Left lung (tissue), 10 donors: ENCODE measurements around the gene NBAS. TPM values are rescaled to one million over a fixed set of nuclear protein-coding genes. Genes with fewer than 3 reads are reported as not detected.
"Not testable (repeated sequence)": the region's sequence is repeated elsewhere in the genome, so short reads cannot be mapped to it uniquely, and the experiment has no call there.

Experiments
- ATAC-seq: fragments of 200-7000 bp; cut with Tn5 transposase; one replicate; pipeline ENCODE4 v1.9.1; 2020; ENCODE audit warnings: moderate library complexity
- DNase-seq, 4 donors: peaks; one replicate each; pipeline ENCODE4 v3.0.0-alpha.2; 2013 to 2020
- H3K27ac ChIP-seq, 2 donors: fragments of 200-600 bp; sonication (generic) in 1 of 2; one replicate each; pipeline versions ENCODE4 v1.5.0 to v1.8.0; 2020 to 2021
- H3K27me3 ChIP-seq, 2 donors: fragments of 200-600 bp; sonication (generic) in 1 of 2; one replicate each; pipeline versions ENCODE4 v1.5.0 to v1.8.0; 2020 to 2021
- H3K36me3 ChIP-seq, 2 donors: fragments of 200-600 bp; sonication (generic) in 1 of 2; one replicate each; pipeline versions ENCODE4 v1.5.0 to v1.8.0; 2020 to 2021
- H3K4me1 ChIP-seq, 2 donors: fragments of 200-600 bp; one replicate each; pipeline ENCODE4 v1.8.0; 2021
- H3K4me3 ChIP-seq, 2 donors: fragments of 200-600 bp; sonication (generic) in 1 of 2; one replicate each; pipeline versions ENCODE4 v1.5.0 to v1.8.0; 2020 to 2021; ENCODE audit warnings: mild to moderate bottlenecking in 1 of 2
- H3K9me3 ChIP-seq, 2 donors: fragments of 200-600 bp; sonication (generic) in 1 of 2; one replicate each; pipeline versions ENCODE4 v1.5.0 to v1.8.0; 2020 to 2021
- intact Hi-C, 2 donors: fragments of 100-400 bp; cut with DNase I; formaldehyde crosslinking; loops; one replicate each; pipeline versions ENCODE4 v1.11.2 to v1.14.2; 2022
- polyA plus RNA-seq, 6 donors: library from polyadenylated mRNA; unstranded; fragments of 120-200 nt; gene quantifications; one replicate each; pipeline ENCODE4 v1.2.1, GENCODE V29; 2013; ENCODE audit not compliant: insufficient read length in 6 of 6
- total RNA-seq, 2 donors: library from RNA; stranded (reverse); fragmentation: NEBNext Ultra II Directional; extraction: Animal tissue kit (Norgen Biotek cat#: 25700); gene quantifications; one replicate each; pipeline ENCODE4 v1.2.1, GENCODE V29; 2021
- TF ChIP-seq, protein P1 (sequence below), 2 donors: fragments of 200-600 bp; sonication (generic) in 1 of 2; IDR thresholded peaks; one replicate each; pipeline versions ENCODE4 v1.5.0 to v1.8.0; 2021; ENCODE audit warnings: antibody characterized with exemption in 2 of 2
- donor health status: DM: no; HTN: yes; CAD: no.
- donor health status: DM: no; HTN: no; CAD: no.

Gene NBAS
- total and polyA plus RNA-seq, 8 donors, result 36.6 to 57.4 (median 46.3) TPM

DNA sequence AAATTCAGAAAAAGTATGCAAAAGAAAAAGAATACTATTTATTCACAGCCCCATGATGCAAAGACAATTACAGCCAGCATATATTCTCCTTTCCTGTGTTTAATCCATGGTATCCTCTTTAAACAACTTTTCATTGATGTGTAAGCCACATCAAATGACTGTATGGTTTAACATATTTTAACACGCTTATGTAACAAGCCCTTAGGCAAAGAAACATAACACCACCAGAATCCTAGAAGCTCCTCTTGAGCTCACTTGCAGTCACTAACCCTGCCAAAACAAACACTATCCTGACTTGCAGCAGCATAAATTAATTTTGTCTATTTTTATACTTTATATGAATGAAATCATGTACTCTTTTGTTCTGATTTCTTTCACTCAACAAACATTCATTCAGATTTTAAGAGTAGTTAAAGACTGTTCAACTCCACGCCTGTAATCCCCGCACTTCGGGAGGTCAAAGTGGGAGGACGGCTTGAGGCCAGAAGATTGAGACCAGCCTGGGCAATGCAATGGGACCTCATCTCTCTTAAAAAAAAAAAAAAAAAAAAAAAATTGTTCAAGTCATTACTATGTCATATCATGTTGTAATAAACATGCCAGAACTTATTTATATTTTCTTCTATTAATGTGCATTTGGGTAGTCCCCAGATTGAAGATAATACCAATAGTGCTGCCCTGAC, 226.3 kb downstream of the NBAS start:
- Histone ChIP-seq H3K27me3 (no peaks in the 10 kb centered on the region), H3K27ac (no peak overlapping the region), H3K4me1 (no peaks in the 10 kb centered on the region), H3K36me3 (peaks cover 0 to 10% of the 10 kb centered on the region in 2 donors), H3K4me3 (no peak overlapping the region), H3K9me3 (no peaks in the 10 kb centered on the region)
- ATAC-seq (peak; percentile 95), DNase-seq (peak in 1 of 4 donors; percentile 41)
- TF ChIP-seq, protein P1, sequence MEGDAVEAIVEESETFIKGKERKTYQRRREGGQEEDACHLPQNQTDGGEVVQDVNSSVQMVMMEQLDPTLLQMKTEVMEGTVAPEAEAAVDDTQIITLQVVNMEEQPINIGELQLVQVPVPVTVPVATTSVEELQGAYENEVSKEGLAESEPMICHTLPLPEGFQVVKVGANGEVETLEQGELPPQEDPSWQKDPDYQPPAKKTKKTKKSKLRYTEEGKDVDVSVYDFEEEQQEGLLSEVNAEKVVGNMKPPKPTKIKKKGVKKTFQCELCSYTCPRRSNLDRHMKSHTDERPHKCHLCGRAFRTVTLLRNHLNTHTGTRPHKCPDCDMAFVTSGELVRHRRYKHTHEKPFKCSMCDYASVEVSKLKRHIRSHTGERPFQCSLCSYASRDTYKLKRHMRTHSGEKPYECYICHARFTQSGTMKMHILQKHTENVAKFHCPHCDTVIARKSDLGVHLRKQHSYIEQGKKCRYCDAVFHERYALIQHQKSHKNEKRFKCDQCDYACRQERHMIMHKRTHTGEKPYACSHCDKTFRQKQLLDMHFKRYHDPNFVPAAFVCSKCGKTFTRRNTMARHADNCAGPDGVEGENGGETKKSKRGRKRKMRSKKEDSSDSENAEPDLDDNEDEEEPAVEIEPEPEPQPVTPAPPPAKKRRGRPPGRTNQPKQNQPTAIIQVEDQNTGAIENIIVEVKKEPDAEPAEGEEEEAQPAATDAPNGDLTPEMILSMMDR (IDR thresholded peaks at IDR 0.05), result no peak
- intact Hi-C loops, result no loop called here

DNA sequence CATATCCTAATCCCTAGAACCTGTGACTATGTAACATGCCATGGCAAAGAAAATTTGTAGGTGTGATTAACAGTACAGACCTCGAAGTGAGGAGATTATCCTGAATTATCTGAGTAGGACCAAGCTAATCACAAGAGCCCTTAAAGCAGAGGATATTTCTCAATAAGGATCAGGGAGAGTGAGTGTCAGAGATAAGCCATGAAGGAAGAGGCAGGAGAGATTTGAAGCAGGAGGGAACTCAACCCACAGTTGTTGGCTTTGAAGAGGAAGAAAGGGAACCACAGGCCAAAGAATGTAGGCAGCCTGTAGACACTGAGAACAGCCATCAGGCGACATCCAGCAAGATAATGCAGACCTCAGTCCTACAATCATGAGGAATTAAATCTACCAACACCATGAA, 229.3 kb downstream of the NBAS start:
- intact Hi-C loops, result no loop called here
- Histone ChIP-seq H3K36me3 (peaks cover 0 to 33% of the 10 kb centered on the region in 2 donors), H3K27ac (no peak overlapping the region), H3K9me3 (no peaks in the 10 kb centered on the region), H3K4me1 (no peaks in the 10 kb centered on the region), H3K27me3 (no peaks in the 10 kb centered on the region), H3K4me3 (no peak overlapping the region)
- ATAC-seq (no peak), DNase-seq (no peak)
- TF ChIP-seq, protein P1 (IDR thresholded peaks at IDR 0.05), result no peak

DNA sequence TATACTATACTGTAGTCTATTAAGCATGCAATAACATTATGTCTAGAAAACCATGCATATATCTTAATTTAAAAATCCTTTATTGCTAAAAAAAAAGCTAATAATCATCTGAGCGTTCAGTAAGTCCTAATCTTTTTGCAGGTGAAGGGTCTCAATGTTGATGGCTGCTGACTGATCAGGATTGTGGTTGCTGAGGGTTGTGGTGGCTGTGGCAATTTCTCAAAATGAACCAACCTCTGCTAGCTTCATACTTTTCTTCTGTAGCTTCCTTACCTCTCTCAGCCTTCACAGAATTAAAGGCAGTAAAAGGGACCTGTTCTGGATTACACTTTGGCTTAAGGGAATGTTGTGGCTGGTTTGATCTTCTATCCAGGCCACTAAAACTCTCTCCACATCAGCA, 235.8 kb downstream of the NBAS start:
- Histone ChIP-seq H3K4me1 (no peaks in the 10 kb centered on the region), H3K4me3 (no peak overlapping the region), H3K27me3 (no peaks in the 10 kb centered on the region), H3K36me3 (peaks cover 0 to 37% of the 10 kb centered on the region in 2 donors), H3K27ac (no peak overlapping the region), H3K9me3 (peaks cover 0 to 8% of the 10 kb centered on the region in 2 donors)
- intact Hi-C loops, result no loop called here
- TF ChIP-seq, protein P1 (IDR thresholded peaks at IDR 0.05), result no peak
- DNase-seq, result no peak
- ATAC-seq, result peak; percentile 27

DNA sequence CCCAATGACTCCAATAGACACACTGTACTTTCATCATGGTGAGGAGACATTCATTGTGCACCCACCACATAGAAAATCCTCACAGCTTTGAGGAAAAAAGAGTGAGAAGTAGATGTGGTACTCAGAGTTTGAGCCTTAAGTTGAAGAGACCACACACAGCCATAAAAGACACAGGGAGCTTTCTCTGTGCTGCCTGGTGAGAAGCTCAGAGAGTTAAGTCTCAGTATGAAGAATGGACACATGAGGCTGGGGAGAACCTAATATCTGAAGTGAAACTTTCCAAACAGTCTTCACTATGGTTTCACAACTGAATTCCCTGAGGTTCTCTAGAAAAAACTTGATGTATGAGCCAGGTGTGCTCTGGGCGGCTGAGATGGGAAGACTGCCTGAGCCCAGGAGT, 237.9 kb downstream of the NBAS start:
- no peak overlapping the region for H3K4me3 ChIP-seq
- H3K36me3 ChIP-seq, result peaks cover 0 to 18% of the 10 kb centered on the region in 2 donors
- peaks cover 0 to 19% of the 10 kb centered on the region in 2 donors for H3K9me3 ChIP-seq
- ATAC-seq (no peak), DNase-seq (no peak)
- H3K27ac ChIP-seq, result no peak overlapping the region
- H3K27me3 ChIP-seq, result no peaks in the 10 kb centered on the region
- intact Hi-C loops, result no loop called here
- H3K4me1 ChIP-seq, result no peaks in the 10 kb centered on the region
- TF ChIP-seq, protein P1 (IDR thresholded peaks at IDR 0.05), result no peak

DNA sequence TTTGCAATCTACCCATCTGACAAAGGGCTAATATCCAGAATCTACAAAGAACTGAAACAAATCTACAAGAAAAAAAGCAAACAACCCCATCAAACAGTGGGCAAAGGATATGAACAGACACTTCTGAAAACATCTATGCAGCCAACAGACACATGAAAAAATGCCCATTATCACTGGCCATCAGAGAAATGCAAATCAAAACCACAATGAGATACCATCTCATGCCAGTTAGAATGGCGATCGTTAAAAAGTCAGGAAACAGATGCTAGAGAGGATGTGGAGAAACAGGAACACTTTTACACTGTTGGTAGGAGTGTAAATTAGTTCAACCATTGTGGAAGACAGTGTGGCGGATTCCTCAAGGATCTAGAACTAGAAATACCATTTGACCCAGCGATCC, 239.7 kb downstream of the NBAS start:
- H3K27ac ChIP-seq, ATAC-seq, H3K4me3 ChIP-seq, DNase-seq, intact Hi-C loops, H3K4me1 ChIP-seq, H3K27me3 ChIP-seq: not testable (repeated sequence)
- Histone ChIP-seq H3K36me3 (peaks cover 0 to 19% of the 10 kb centered on the region in 2 donors), H3K9me3 (peaks cover 0 to 22% of the 10 kb centered on the region in 2 donors)
